HG03521 (cell line): ENCODE measurements around the gene SKP2.
"Not testable (repeated sequence)": the region's sequence is repeated elsewhere in the genome, so short reads cannot be mapped to it uniquely, and the experiment has no call there.

Experiments
- ATAC-seq: cut with Tn5 transposase; IDR thresholded peaks from one replicate; pipeline ENCODE4 v1.9.1; 2021; ENCODE audit warnings: mild to moderate bottlenecking, moderate library complexity; ENCODE audit not compliant: unreplicated experiment

The SKP2 gene

GRCh38 chr5:36198281-36198680, 46.4 kb downstream of the SKP2 start:
- ATAC-seq: no peak

- not testable (repeated sequence) for ATAC-seq
Measured at GRCh38 chr5:36198783-36199182, 46.9 kb downstream of the SKP2 start.

- ATAC-seq: no peak
Measured at GRCh38 chr5:36199620-36200019, 47.7 kb downstream of the SKP2 start.

GRCh38 chr5:36200513-36200912, 48.6 kb downstream of the SKP2 start:
- no peak for ATAC-seq

- ATAC-seq: no peak
Measured at GRCh38 chr5:36202521-36202961, 50.6 kb downstream of the SKP2 start.

GRCh38 chr5:36205329-36205728, 53.4 kb downstream of the SKP2 start:
- ATAC-seq: no peak

GRCh38 chr5:36206913-36207312, 55.0 kb downstream of the SKP2 start:
- ATAC-seq: no peak

- ATAC-seq: no peak
Measured at GRCh38 chr5:36208786-36209185, 56.9 kb downstream of the SKP2 start.

- ATAC-seq: no peak
Measured at GRCh38 chr5:36209664-36210063, 57.8 kb downstream of the SKP2 start.

- ATAC-seq: no peak
Measured at GRCh38 chr5:36214436-36214835, 62.5 kb downstream of the SKP2 start.

GRCh38 chr5:36215910-36216309, 64.0 kb downstream of the SKP2 start:
- ATAC-seq: no peak

GRCh38 chr5:36217567-36217966, 65.7 kb downstream of the SKP2 start:
- ATAC-seq: no peak

- no peak for ATAC-seq
Measured at GRCh38 chr5:36217988-36218387, 66.1 kb downstream of the SKP2 start.

- ATAC-seq: no peak
Measured at GRCh38 chr5:36222620-36223019, 70.7 kb downstream of the SKP2 start.

- ATAC-seq: no peak
Measured at GRCh38 chr5:36227046-36227445, 75.1 kb downstream of the SKP2 start.

- no peak for ATAC-seq
Measured at GRCh38 chr5:36228505-36228904, 76.6 kb downstream of the SKP2 start.

GRCh38 chr5:36230151-36230790, 78.4 kb downstream of the SKP2 start:
- no peak for ATAC-seq

- no peak for ATAC-seq
Measured at GRCh38 chr5:36232533-36232932, 80.6 kb downstream of the SKP2 start.
